Bronchial epithelial cell (primary cell): Measurements from ENCODE around the gene WNT7A. TPM values are rescaled to one million over a fixed set of nuclear protein-coding genes. Genes with fewer than 3 reads are reported as not detected.
A peak's percentile ranks its signal among the peaks of the same experiment; 100 is the strongest.

ENCODE experiments used
- DNase-seq: peaks from one replicate; pipeline ENCODE4 v3.0.0-alpha.2; 2010; ENCODE audit warnings: low read depth
- FAIRE-seq: peaks from 2 replicates; lab custom pipeline; 2011; peaks lifted over from hg19 to GRCh38; lab: Jason Lieb, UNC
- H3K27me3 ChIP-seq: 2 replicates; pipeline ENCODE4 v1.5.1; 2011; ENCODE audit warnings: low read length; ENCODE audit not compliant: control insufficient read depth, insufficient read depth
- H3K36me3 ChIP-seq: 2 replicates; pipeline ENCODE4 v1.5.1; 2011; ENCODE audit warnings: low read length; ENCODE audit not compliant: control insufficient read depth, insufficient read depth
- H3K4me3 ChIP-seq: 2 replicates; pipeline ENCODE4 v1.5.1; 2011; ENCODE audit warnings: mild to moderate bottlenecking, low read depth, low read length, control low read depth
- total RNA-seq: library from RNA; depleted of rRNA; stranded (reverse); fragments of >200 nt; gene quantifications from 2 replicates; pipeline ENCODE4 v1.2.1, GENCODE V29; 2014
- TF ChIP-seq, protein P1 (sequence below): IDR thresholded peaks from 2 replicates; pipeline ENCODE4 v1.5.1; 2011; ENCODE audit warnings: mild to moderate bottlenecking, moderate library complexity, low read length, control low read depth, inconsistent platforms; ENCODE audit not compliant: insufficient read depth, severe bottlenecking

Gene WNT7A
- total RNA-seq, 1 donor from 2014 or later = 13.4 TPM

DNA sequence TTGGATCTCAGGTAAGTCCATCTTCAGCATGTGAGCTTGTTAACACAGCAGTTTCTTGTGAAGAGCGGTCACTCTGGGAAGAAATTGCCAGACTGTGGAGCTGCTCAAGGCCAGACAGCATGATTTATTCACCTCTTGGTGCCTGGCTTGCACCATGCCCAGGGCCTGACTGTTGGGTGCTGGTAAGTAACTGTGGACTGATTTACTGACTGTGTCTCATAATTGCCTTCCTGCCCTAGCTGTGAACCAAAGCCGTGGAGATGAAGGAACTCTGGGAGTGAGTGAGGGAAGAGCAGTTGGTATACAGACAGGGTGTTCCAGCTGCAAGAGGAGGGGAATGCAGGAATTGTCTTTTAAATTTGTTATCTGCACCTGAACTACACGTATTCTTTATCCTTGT is 18.5 kb upstream of the WNT7A start:
- TF ChIP-seq, protein P1, sequence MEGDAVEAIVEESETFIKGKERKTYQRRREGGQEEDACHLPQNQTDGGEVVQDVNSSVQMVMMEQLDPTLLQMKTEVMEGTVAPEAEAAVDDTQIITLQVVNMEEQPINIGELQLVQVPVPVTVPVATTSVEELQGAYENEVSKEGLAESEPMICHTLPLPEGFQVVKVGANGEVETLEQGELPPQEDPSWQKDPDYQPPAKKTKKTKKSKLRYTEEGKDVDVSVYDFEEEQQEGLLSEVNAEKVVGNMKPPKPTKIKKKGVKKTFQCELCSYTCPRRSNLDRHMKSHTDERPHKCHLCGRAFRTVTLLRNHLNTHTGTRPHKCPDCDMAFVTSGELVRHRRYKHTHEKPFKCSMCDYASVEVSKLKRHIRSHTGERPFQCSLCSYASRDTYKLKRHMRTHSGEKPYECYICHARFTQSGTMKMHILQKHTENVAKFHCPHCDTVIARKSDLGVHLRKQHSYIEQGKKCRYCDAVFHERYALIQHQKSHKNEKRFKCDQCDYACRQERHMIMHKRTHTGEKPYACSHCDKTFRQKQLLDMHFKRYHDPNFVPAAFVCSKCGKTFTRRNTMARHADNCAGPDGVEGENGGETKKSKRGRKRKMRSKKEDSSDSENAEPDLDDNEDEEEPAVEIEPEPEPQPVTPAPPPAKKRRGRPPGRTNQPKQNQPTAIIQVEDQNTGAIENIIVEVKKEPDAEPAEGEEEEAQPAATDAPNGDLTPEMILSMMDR = no peak
- FAIRE-seq (peak; percentile 47), DNase-seq (no peak)
- Histone ChIP-seq H3K27me3 (no peaks in the 10 kb centered on the region), H3K4me3 (no peak overlapping the region), H3K36me3 (no peaks in the 10 kb centered on the region)

DNA sequence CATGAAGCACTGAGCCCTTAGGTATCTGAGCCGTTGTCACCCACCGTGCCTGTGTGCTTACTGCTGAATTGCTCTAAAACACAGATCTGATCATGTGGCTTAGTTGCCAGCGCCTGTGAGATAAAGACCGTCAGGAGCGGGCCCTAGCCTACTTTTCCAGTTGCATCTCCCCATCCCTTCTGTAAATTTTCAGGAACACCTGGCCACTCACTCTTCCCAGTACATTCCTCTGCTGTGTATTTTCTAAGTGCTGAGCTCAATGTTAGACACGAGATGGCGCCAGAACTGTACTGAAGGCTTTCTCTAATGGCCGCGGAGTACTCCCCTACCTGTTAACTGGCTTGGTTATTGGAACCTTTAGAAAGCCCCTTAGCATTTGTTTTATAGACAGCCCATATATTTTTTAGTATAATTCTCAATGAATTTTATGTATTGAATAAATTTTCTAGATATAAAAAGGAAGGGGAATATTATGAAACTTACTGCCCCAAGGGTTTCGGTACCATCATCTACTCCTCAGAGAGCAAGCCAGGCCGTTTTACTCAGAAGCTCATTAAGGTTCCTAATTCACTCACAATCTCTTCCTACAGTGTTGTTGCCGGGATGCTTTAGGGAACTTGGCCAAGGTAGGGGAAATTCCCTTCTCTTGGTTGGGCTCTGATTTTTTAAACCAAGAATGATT is 16.7 kb upstream of the WNT7A start:
- Histone ChIP-seq H3K36me3 (no peaks in the 10 kb centered on the region), H3K4me3 (no peak overlapping the region), H3K27me3 (no peaks in the 10 kb centered on the region)
- DNase-seq = peak; percentile 71
- FAIRE-seq = no peak
- TF ChIP-seq, protein P1 = peak; percentile 77

DNA sequence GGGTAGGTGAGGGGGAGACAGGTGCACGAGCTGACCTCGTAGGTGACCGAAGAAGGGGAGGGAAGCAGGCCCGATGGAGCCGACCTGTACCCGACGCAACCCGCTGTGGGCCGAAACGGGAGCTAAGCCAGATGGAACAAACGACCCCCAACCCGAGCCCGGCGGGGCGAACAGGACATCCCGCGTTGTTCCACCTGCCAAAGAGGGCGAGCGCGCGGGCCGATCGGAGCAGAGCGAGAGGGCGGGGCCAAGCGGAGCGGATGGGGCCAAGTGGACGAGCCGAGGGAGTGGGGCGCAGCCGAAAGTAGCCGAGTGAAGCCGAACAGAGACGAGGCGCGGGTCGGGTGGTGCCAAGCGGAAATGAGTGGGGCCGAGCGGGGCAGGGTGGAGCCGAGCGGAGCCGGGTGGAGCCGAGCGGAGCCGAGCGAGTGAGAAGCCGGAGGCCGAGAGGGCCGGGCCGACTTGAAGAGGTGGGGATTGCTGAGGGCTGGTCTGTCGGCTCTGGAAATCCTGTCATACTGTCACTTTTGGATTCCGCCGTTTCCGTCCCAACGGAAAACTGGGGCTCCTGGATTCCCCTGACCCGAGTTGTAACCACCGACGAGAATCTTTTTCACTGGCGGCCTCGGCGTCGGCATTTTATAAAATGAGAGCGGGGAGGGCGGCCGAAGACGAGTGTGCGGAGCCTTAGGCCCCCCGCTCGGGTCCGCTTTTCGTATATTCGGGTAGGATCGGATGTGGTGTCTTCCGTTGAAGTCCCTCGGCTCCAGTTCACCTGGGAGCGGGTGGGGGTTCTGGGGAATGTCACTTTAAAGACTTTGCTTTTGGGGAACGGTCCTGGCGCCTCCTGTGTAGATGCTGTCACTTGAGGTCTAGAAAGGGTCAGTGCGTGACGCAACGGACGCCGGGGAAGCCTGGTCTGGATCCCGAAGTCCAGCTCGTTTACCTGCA is 15.6 kb upstream of the WNT7A start:
- no peaks in the 10 kb centered on the region for H3K27me3 ChIP-seq
- no peak for FAIRE-seq
- TF ChIP-seq, protein P1 = no peak

DNA sequence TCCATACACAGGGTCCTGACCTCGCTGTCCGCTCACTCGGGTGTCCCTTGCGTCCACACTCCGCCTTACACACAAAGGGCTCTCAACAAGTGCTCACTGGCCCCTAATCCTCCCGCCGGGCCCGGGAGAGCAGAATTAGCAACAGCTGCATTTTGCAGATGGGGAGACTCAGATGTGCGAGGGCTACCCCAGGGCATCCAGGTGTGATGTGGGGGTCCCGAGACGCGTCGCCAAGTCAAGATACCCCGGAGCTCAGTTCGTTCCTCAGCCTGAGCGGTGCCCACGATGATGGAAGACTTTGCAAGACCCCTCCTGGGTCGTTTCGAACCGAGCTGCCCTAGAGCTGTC is 14.9 kb upstream of the WNT7A start:
- FAIRE-seq = no peak
- Histone ChIP-seq H3K27me3 (no peaks in the 10 kb centered on the region), H3K36me3 (no peaks in the 10 kb centered on the region), H3K4me3 (peak overlapping the region; percentile 56)
- no peak for DNase-seq
- TF ChIP-seq, protein P1 = no peak

More for the DNA sequence above, 15.6 kb upstream of the WNT7A start:
- no peaks in the 10 kb centered on the region for H3K36me3 ChIP-seq
- peak overlapping the region; percentile 56 for H3K4me3 ChIP-seq
- DNase-seq = peak; percentile 84

DNA sequence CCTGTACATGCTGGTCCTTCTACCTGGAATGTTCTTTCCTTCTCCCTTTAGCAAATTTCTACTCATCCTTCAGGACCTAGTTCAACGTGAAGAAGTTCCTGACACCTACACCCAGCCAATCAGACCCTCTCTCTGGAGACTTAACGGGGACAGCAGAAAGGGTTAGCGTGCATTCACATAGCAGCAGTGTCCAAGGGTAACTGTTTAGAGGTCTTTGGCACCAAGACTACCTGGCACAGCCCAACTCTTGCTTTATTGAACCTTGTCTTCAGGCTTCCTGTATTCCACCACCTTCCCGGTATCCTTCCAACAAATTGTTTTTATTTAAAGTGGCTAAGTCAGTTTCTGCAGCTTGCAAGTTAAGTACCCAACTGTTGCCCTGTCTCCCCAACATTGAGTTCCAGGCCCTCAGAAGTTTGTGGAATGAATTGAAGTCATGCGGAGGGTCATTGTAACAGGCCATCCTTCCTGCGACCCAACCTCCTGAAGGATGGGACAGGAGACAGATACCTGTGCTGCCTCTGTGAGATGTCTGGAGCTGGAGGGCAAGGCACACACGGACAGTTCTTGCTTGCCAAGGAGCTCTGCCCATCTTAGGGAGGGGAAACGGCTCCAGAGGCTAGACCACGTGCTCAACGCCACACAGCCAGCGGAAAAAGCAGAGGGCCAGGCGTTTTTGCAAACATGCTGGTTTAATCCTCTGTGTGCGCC is 14.4 kb upstream of the WNT7A start:
- no peak overlapping the region for H3K4me3 ChIP-seq

More for the DNA sequence above, 14.4 kb upstream of the WNT7A start:
- no peak for FAIRE-seq
- TF ChIP-seq, protein P1 = no peak
- Histone ChIP-seq H3K27me3 (no peaks in the 10 kb centered on the region), H3K36me3 (no peaks in the 10 kb centered on the region)
- no peak for DNase-seq
